Activated CD4-positive, alpha-beta memory T cell treated with anti-CD3 and anti-CD28 coated beads for 36 hours (primary cell): ENCODE data around the gene MLLT3. TPM values are rescaled to one million over a fixed set of nuclear protein-coding genes. Genes with fewer than 3 reads are reported as not detected.

Experiments
- CTCF ChIA-PET: fragments of 350-600 bp; sonication (Branson Sonifier 250); formaldehyde crosslinking; loops from one replicate; lab custom pipeline; 2021; ENCODE audit warnings: antibody characterized with exemption, inconsistent platforms; lab: Charles Lee
- POLR2A ChIA-PET: fragments of 350-600 bp; sonication (Branson Sonifier 250); formaldehyde crosslinking; loops from one replicate; lab custom pipeline; 2021; ENCODE audit warnings: antibody characterized with exemption; lab: Charles Lee
- DNase-seq: peaks from one replicate; pipeline ENCODE4 v3.0.0-alpha.2; 2020
- H3K27ac Mint-ChIP-seq: one replicate; pipeline ENCODE4 v1.8.0; 2021; ENCODE audit warnings: mixed read lengths
- H3K27me3 Mint-ChIP-seq: one replicate; pipeline ENCODE4 v1.8.0; 2021; ENCODE audit warnings: mixed read lengths
- H3K36me3 Mint-ChIP-seq: one replicate; pipeline ENCODE4 v1.8.0; 2021; ENCODE audit warnings: mixed read lengths
- H3K4me1 Mint-ChIP-seq: one replicate; pipeline ENCODE4 v1.8.0; 2021; ENCODE audit warnings: low read depth, mixed read lengths
- H3K4me3 Mint-ChIP-seq: one replicate; pipeline ENCODE4 v1.8.0; 2021; ENCODE audit warnings: mild to moderate bottlenecking, mixed read lengths
- H3K9me3 Mint-ChIP-seq: one replicate; pipeline ENCODE4 v1.8.0; 2021; ENCODE audit warnings: mixed read lengths
- intact Hi-C: fragments of 100-400 bp; cut with micrococcal nuclease; formaldehyde crosslinking; loops from one replicate; pipeline ENCODE4 v1.15.1; 2023
- total RNA-seq, 2 experiments: library from RNA; stranded (reverse); gene quantifications; one replicate each; pipeline ENCODE4 v1.2.3, GENCODE V29; 2021

Gene MLLT3
- total RNA-seq, 2 experiments from 2014 or later: 30.8 to 34.0 TPM

- Mint-ChIP-seq H3K4me3 (no peak overlapping the region), H3K27me3 (peaks cover 6% of the 10 kb centered on the region), H3K27ac (no peak overlapping the region), H3K36me3 (no peaks in the 10 kb centered on the region), H3K4me1 (peaks cover 2% of the 10 kb centered on the region), H3K9me3 (no peaks in the 10 kb centered on the region)
- intact Hi-C loops: no loop called here
- ChIA-PET POLR2A (interaction anchor here (0.7 kb wide), 1 partner anchor 129 kb away, joined by 3 read pairs; no protein-coding TSS in a partner anchor), CTCF (interaction anchor here (1.7 kb wide), 1 partner anchor 26 kb away, joined by 5 read pairs; no protein-coding TSS in a partner anchor)
- no peak for DNase-seq
These were observed 28.0 kb upstream of the MLLT3 start for GRCh38 chr9:20650313-20650712.

DNA sequence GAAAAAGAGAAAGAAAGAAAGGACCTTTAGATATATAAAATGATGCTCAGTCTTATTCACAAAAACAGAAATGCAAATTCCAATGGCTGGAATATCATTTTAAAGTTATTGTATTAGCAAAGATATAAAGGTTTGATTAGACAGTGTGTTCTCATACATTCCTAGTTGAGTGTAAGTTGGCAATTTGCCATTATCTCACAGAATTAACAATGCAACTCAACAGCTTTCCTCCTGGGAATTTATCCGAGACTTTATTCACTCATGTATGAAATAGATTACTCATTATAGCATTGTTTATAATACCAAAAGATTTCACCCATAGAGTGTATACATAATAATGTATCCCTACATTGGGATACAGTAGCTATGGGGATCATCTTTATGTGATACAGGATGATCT is 27.1 kb upstream of the MLLT3 start:
- H3K27ac Mint-ChIP-seq: no peak overlapping the region
- H3K9me3 Mint-ChIP-seq: no peaks in the 10 kb centered on the region
- H3K36me3 Mint-ChIP-seq: no peaks in the 10 kb centered on the region
- no peaks in the 10 kb centered on the region for H3K4me1 Mint-ChIP-seq
- peaks cover 6% of the 10 kb centered on the region for H3K27me3 Mint-ChIP-seq
- intact Hi-C loops: loop anchor here (10.0 kb wide), 1 partner anchor 65 kb away; no protein-coding TSS in a partner anchor
- DNase-seq: no peak
- H3K4me3 Mint-ChIP-seq: no peak overlapping the region
- ChIA-PET POLR2A (no interaction called here), CTCF (interaction anchor here (1.7 kb wide), 1 partner anchor 25 kb away, joined by 5 read pairs; no protein-coding TSS in a partner anchor)

DNA sequence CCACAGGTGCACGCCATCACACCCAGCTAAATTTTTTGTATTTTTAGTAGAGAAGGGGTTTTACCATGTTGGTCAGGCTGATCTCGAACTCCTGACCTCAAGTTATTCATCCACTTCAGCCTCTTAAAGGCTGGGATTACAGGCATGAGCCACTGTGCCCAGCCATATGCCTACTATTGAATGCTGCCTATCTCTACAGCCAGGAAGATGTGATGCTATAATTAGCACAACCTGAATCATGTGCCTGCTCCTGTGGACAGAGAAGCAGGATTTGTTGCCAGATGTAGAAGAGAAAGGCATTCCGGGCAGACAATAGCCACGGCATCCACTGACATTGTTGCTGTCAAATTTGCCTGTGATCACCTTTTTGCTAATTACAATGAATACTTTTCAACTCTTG is 24.4 kb upstream of the MLLT3 start:
- ChIA-PET POLR2A (no interaction called here), CTCF (interaction anchor here (1.1 kb wide), 1 partner anchor 295 kb away, joined by 5 read pairs; no protein-coding TSS in a partner anchor)
- Mint-ChIP-seq H3K4me3 (no peak overlapping the region), H3K27ac (no peak overlapping the region), H3K9me3 (no peaks in the 10 kb centered on the region), H3K4me1 (no peaks in the 10 kb centered on the region), H3K27me3 (peaks cover 3% of the 10 kb centered on the region), H3K36me3 (no peaks in the 10 kb centered on the region)
- intact Hi-C loops: loop anchor here (10.0 kb wide), 1 partner anchor 62 kb away; no protein-coding TSS in a partner anchor
- no peak for DNase-seq

- ChIA-PET CTCF (interaction anchor here (1.2 kb wide), 1 partner anchor 298 kb away, joined by 3 read pairs; no protein-coding TSS in a partner anchor), POLR2A (no interaction called here)
- peaks cover 10% of the 10 kb centered on the region for H3K4me1 Mint-ChIP-seq
- H3K27me3 Mint-ChIP-seq: peaks cover 3% of the 10 kb centered on the region
- no peaks in the 10 kb centered on the region for H3K9me3 Mint-ChIP-seq
- H3K27ac Mint-ChIP-seq: no peak overlapping the region
- no peaks in the 10 kb centered on the region for H3K36me3 Mint-ChIP-seq
- no peak overlapping the region for H3K4me3 Mint-ChIP-seq
- no peak for DNase-seq
- intact Hi-C loops: loop anchor here (10.0 kb wide), 1 partner anchor 59 kb away; no protein-coding TSS in a partner anchor
These were observed 21.4 kb upstream of the MLLT3 start for GRCh38 chr9:20643660-20644059.

GRCh38 chr9:20642045-20642444 is 19.7 kb upstream of the MLLT3 start:
- CTCF ChIA-PET: interaction anchor here (0.6 kb wide), 1 partner anchor 14 kb away, joined by 3 read pairs; no protein-coding TSS in a partner anchor
- no peak overlapping the region for H3K27ac Mint-ChIP-seq
- H3K9me3 Mint-ChIP-seq: no peaks in the 10 kb centered on the region
- H3K36me3 Mint-ChIP-seq: no peaks in the 10 kb centered on the region
- intact Hi-C loops: loop anchor here (10.0 kb wide), 1 partner anchor 57 kb away; no protein-coding TSS in a partner anchor
- no peak overlapping the region for H3K4me3 Mint-ChIP-seq
- POLR2A ChIA-PET: no interaction called here
- peaks cover 5% of the 10 kb centered on the region for H3K27me3 Mint-ChIP-seq
- DNase-seq: no peak
- H3K4me1 Mint-ChIP-seq: peaks cover 10% of the 10 kb centered on the region

GRCh38 chr9:20640331-20641187 is 18.3 kb upstream of the MLLT3 start:
- peak overlapping the region; percentile 49 for H3K27ac Mint-ChIP-seq
- peak; percentile 81 for DNase-seq
- no peaks in the 10 kb centered on the region for H3K36me3 Mint-ChIP-seq
- ChIA-PET POLR2A (interaction anchor here (1.0 kb wide), 1 partner anchor 45 kb away, joined by 3 read pairs; no protein-coding TSS in a partner anchor), CTCF (interaction anchor here (0.7 to 1.1 kb wide), 5 partner anchors 16 to 301 kb away, joined by 3 to 6 read pairs (median 3); partner anchors contain the start of gene MLLT3)
- peaks cover 3% of the 10 kb centered on the region for H3K27me3 Mint-ChIP-seq
- peak overlapping the region; percentile 18 for H3K4me3 Mint-ChIP-seq
- intact Hi-C loops: loop anchor here (1.0 to 10.0 kb wide), 4 partner anchors 16 to 390 kb away; partner anchors contain the start of genes FOCAD and HACD4
- no peaks in the 10 kb centered on the region for H3K9me3 Mint-ChIP-seq
- peaks cover 10% of the 10 kb centered on the region for H3K4me1 Mint-ChIP-seq

- CTCF ChIA-PET: interaction anchor here (1.0 to 1.3 kb wide), 2 partner anchors 12 kb away, joined by 4 read pairs; no protein-coding TSS in a partner anchor
- intact Hi-C loops: no loop called here
These were observed 14.7 kb upstream of the MLLT3 start for GRCh38 chr9:20636888-20637440.

GRCh38 chr9:20634895-20635294 is 12.6 kb upstream of the MLLT3 start:
- peaks cover 1% of the 10 kb centered on the region for H3K4me1 Mint-ChIP-seq
- no peaks in the 10 kb centered on the region for H3K9me3 Mint-ChIP-seq
- no peak for DNase-seq
- H3K4me3 Mint-ChIP-seq: no peak overlapping the region
- ChIA-PET POLR2A (no interaction called here), CTCF (interaction anchor here (0.7 kb wide), 1 partner anchor 410 kb away, joined by 3 read pairs; no protein-coding TSS in a partner anchor)
- intact Hi-C loops: no loop called here
- H3K36me3 Mint-ChIP-seq: no peaks in the 10 kb centered on the region
- no peak overlapping the region for H3K27ac Mint-ChIP-seq
- peaks cover 10% of the 10 kb centered on the region for H3K27me3 Mint-ChIP-seq

More at GRCh38 chr9:20636888-20637440, 14.7 kb upstream of the MLLT3 start:
- H3K36me3 Mint-ChIP-seq: no peaks in the 10 kb centered on the region
- H3K27me3 Mint-ChIP-seq: peaks cover 3% of the 10 kb centered on the region
- H3K9me3 Mint-ChIP-seq: no peaks in the 10 kb centered on the region
- no peak overlapping the region for H3K4me3 Mint-ChIP-seq
- POLR2A ChIA-PET: no interaction called here
- no peak for DNase-seq
- no peak overlapping the region for H3K27ac Mint-ChIP-seq
- H3K4me1 Mint-ChIP-seq: peaks cover 10% of the 10 kb centered on the region

DNA sequence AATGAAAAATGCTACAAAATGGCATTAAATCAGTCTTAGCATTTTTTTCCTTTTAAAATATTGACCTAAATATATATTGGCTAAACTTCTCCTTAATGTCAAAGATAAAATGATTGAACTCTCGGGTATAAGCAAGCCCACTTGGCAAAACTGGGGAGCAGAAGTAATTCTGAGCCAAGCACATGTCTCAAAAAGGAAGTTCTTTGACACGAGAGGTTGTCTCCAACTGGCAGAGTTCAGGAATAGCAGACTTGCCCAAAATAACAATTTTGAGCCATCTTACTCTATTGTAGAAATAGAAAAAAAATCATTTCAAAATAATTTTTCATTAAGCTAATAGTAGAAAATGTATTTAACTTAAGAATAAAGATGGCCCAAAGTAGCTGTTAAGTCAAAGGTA is 10.4 kb upstream of the MLLT3 start:
- DNase-seq: no peak
- H3K27me3 Mint-ChIP-seq: peaks cover 9% of the 10 kb centered on the region
- no peaks in the 10 kb centered on the region for H3K4me1 Mint-ChIP-seq
- H3K9me3 Mint-ChIP-seq: no peaks in the 10 kb centered on the region
- POLR2A ChIA-PET: no interaction called here
- CTCF ChIA-PET: interaction anchor here (1.3 to 1.5 kb wide), 2 partner anchors 8 to 10 kb away, joined by 3 to 5 read pairs; partner anchors contain the start of gene MLLT3
- H3K4me3 Mint-ChIP-seq: no peak overlapping the region
- intact Hi-C loops: no loop called here
- H3K27ac Mint-ChIP-seq: no peak overlapping the region
- H3K36me3 Mint-ChIP-seq: no peaks in the 10 kb centered on the region

DNA sequence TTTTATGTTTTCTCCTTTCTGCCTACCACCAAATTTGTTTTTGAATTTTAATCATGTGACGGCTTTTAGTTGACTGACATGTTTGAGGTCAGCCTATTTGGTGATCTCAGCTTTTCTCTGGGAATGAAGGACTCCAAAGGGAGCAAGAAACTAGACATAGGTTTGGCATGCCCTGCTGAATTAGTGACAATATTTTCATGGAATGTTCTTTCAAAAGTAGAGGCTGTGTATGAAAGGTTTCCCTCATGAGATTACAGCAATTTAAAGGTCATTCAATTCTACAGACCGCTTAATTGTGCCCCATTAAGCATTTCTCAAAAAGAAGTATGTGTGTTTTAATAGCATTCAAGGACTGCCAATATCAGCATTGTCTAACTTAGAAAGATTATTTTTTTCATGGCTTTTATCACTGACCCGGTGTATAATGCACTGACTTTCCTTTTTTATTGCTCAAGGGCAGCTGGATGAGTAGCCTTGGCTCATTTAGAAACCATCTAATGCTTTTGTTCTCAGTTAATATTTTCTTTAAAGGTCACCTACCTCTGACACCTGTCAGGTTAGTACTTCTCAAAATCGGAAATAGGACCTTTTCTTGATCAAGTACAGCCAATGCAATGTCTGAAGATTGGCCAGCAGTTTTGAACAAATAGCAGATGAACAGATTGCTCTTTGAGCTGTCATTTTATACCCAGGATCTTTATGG is 8.1 kb upstream of the MLLT3 start:
- ChIA-PET POLR2A (no interaction called here), CTCF (interaction anchor here (1.3 to 6.7 kb wide), 2 partner anchors 311 to 481 kb away, joined by 4 to 85 read pairs; no protein-coding TSS in a partner anchor)
- Mint-ChIP-seq H3K36me3 (no peaks in the 10 kb centered on the region), H3K27ac (no peak overlapping the region), H3K4me1 (no peaks in the 10 kb centered on the region), H3K9me3 (no peaks in the 10 kb centered on the region), H3K27me3 (peaks cover 9% of the 10 kb centered on the region), H3K4me3 (no peak overlapping the region)
- intact Hi-C loops: no loop called here
- no peak for DNase-seq

DNA sequence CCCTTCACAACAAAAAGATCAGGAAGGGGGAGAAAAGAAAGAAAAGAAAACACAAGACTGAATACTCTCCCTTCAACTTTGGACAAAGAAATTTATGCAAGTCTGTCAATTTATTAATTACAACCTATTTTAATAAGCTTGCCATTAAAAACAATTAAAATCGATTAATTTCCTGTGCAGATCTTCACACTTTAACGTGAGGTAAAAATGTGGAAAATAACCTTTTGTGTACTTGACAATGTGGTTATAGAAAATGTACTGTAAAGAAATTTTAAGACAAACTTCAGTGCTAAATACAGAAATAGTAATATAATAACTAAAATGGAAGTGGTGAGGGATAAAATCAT is 2.7 kb upstream of the MLLT3 start:
- Mint-ChIP-seq H3K4me1 (peaks cover 21% of the 10 kb centered on the region), H3K27me3 (peaks cover 2% of the 10 kb centered on the region), H3K27ac (no peak overlapping the region), H3K9me3 (no peaks in the 10 kb centered on the region), H3K36me3 (peaks cover 5% of the 10 kb centered on the region), H3K4me3 (peak overlapping the region; percentile 96)
- ChIA-PET POLR2A (interaction anchor here (1.2 to 1.4 kb wide), 2 partner anchors 44 to 59 kb away, joined by 4 to 6 read pairs; partner anchors contain the start of gene FOCAD), CTCF (interaction anchor here (0.6 to 6.7 kb wide), 36 partner anchors 8 to 1160 kb away, joined by 3 to 85 read pairs (median 3); partner anchors contain the start of gene FOCAD)
- intact Hi-C loops: no loop called here
- DNase-seq: no peak
